HG03439 (cell line): Measurements from ENCODE around the gene IKZF2.

Source experiments
- ATAC-seq: cut with Tn5 transposase; IDR thresholded peaks from one replicate; pipeline ENCODE4 v1.9.1; 2021; ENCODE audit warnings: mild to moderate bottlenecking, moderate library complexity; ENCODE audit not compliant: unreplicated experiment

IKZF2 gene

DNA sequence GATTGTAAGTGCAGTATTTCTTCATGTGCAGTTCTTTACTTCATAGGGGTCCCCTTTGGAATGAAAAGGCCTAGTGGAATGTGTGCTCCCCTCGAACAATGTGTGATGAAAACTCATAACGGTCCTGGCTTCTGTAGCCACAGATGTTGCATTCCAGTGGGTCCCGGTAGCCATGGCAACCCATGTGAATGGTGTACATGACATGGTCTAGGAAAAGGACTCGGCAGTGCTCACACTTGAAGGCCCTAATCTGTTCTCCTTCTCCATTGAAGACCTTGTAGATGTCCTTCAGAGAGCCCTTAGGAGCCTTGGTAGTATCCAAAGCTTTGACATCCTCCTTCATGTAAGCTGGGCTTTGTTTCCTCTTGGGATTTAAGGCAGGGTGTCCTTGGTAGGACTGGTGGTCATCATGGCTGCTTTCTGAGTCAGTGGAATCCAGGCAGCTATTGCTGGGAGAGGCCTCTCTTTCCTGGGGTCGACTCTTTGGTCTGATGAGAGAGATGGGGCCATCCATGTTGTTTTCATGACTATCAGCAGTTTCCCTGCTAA, 144.0 kb downstream of the IKZF2 start:
- no peak for ATAC-seq

DNA sequence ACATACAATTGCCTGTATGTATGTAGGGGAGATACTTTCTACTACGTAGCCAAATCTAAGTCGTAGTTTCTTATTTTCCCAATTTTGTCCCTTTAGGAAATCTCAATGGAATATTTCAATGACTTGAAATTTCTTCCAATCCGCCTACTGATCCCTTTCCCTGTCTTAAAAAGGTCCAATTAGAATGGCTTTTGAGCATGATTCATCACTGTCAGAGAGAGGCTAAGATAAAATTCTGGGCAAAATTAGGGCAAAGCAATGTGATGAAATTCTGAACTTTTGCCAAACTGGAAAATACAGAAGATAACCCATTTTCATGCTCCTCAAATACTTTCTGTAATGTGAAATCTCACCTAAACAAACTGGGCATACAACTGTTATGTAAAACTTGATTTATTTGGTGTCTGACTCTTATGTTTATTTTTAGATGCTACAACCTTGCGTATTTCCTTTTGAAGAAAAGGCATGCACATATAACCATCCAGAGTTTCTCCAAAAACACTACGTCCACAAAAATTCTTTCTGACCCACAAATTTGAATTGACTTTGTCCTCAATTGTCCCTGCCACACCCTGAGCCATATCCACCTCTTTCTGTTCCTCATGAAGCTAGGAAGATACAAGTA, 147.1 kb downstream of the IKZF2 start:
- no peak for ATAC-seq

DNA sequence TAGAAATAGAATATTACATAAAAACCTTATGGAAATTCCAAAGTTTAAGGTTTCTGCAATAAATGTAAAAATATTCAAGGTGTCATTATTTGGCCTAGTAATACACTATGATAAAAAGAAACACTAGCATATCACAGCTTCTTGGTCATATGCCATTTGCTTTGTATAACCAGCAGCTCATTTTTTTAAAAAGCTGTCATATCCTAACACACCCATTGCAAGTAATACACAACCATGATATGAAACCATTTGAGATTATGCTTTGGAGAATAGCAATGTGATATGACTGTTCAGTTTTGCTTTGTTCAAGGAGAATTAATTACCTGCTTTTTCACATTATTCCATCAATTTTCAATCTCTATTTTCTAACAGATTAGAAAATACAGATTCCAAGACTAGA, 149.0 kb downstream of the IKZF2 start:
- ATAC-seq: peak; percentile 56

DNA sequence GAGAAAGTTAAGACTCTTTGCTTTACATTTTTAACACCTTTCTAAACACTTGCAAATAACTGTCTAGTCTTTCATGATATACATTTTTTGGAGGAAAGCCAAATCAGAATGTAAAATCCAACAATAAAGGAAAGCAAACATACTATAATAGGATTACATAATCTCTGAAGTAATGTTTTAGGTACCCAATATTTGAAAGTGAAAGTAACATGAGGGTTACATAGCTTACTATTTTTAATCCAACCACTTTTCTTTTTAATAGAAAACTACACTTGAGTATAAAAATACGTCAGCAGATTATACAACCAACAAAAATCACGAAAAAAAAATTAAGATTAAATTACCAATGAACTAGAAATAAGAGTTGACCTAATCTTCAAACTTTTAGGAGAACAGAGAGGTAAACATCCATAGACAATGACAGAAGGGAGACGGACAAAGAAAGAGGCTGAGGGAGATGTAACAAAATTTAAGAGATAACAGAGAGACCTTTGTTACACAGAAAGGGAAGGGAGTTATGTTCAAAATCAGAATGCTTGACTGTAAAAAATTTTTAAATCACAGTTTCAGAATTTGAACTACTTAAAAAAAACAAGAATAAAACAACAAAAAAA, 150.0 kb downstream of the IKZF2 start:
- no peak for ATAC-seq

DNA sequence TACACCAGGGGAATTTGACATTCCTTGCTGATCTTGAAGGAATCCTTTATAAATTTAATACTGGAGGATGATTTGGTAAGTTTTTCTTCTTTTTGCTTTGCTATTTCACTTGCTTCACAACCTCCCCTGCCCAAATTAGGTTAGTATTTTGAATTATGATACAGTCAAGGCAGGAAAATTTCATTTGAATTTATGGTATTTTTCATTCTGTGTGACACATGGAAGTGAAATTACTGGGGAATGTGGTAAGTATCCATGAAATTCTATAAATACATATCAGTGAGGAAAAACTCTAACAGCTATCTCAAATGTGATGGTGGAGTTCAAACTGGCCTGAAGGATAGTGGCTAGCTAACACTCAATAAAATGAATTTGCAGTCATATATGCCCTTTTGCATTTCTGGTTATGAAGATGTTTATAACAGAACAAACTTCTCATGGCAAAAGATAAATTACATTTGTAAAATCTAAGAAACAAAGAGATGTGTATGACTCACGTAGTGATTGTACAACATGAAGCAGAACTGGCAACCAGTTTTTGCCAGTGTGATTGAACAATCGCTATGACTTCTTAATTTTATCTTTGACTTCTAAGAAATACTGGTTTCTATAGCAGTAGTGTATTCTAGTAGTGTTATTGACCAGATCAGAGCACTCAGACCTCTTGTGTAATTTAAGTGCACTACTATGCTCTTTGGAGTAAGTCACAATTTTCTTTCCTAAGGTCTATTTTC, 152.6 kb downstream of the IKZF2 start:
- no peak for ATAC-seq

DNA sequence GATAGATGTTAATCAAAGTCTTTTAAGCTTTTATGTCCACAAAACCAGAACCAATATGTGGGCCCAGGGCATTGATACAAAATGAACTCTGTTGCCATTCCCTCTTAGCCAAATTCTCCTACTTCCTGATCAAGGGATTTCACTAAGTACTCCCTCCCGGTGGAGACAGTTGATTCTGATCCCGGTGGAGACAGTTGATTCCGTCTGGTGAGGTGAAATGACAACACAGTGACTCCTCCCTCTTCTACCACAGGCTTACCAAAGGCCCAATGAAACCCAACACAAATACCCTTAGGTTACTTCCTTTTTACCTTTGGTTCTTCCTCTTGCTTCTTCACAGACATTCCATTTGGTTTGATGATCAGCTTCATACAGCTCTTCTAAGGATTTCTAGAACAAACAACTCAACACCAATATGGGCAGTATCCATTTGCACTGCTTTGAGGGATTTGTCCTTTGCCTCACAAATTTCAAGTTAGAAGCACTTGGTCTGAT, 153.8 kb downstream of the IKZF2 start:
- ATAC-seq: no peak

DNA sequence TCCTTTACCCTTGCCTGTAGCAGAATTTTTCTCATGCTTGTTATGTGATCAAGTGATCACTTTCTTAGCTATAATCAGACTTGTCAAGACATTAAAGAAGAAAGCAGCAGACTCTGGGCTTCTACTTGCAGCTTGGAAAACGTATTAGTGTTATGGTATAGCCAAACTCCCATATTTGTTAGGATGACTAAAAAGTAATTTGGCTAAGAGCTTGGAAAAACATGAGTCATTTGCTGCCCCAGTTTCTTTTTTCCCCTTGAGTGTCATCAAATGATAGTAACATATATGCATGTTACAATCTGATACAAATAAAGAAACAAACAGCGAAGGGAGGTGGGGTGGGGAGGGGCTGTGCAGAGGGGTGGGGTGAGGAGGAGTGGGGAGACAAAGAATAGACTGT, 155.5 kb downstream of the IKZF2 start:
- no peak for ATAC-seq

DNA sequence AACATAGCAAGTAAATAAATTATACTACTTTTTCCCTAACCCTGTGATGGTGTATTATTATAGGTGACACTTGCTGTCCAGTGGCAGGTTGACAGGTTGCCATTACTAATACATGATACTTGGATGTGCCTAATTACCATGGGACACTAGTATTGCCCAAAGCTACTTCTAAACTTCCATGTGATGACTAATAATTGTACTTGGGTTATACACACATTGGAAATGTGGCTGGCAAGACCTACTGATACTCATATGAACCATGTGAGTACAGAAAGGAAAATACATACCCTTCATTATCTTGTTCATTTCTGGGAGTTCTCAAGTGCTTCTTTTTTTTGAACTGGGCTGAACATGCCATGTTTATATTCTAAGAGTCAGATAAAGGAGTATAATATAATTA, 156.4 kb downstream of the IKZF2 start:
- ATAC-seq: no peak

DNA sequence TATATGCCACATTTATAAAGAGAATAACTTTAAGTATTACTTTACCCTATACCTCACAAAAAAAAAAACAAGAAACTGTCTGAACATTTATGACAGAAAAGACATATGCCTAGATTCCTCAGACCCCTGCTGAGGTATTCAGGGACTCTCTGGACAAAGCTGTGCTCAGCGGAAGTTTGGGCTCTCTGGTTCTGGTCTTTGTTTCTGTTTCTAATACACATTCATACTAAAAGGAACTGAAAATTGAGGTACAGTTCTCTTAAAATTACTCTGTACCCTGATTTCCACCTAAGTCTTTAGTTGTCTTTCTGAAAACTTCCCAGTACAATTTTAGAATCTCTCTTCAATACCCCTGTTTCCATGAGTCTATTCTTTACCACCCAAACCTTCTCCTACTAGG, 160.3 kb downstream of the IKZF2 start:
- ATAC-seq: no peak

DNA sequence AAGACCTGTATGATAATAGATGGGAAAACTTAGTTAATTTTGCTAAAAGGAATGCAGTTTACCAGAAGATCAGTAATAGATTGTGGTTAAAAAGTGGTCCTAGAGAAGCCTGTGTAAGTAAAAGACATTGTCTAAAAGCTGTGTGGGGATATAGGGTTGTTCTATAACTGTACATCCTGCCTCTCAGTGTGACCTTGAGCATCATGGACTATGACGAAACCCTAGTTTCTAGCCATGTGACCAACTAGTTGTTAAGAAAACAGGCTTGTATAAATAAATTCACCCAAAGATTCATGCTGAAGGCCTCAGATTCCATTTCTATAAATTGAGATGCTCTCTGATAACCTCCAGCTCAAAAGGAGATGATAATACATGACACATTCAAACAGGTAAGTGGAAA, 160.7 kb downstream of the IKZF2 start:
- no peak for ATAC-seq

DNA sequence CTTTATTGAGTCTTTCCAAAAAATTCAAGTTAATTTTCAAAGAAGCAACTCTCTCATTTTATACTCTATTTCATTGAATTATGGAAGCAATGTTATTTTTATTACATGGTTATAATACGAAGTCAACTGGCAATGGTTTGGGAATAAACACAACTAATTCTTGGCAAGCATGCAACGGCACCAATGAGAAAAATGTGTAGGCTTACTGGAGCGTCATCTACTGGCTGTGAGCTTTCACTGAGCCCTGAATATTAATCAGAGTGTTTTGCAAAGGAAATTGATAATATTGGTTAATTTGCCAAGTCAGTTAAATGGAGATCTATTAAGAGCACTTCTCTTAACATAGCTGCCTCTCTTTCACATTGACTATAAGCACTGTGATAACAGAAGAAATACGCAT, 163.9 kb downstream of the IKZF2 start:
- no peak for ATAC-seq

DNA sequence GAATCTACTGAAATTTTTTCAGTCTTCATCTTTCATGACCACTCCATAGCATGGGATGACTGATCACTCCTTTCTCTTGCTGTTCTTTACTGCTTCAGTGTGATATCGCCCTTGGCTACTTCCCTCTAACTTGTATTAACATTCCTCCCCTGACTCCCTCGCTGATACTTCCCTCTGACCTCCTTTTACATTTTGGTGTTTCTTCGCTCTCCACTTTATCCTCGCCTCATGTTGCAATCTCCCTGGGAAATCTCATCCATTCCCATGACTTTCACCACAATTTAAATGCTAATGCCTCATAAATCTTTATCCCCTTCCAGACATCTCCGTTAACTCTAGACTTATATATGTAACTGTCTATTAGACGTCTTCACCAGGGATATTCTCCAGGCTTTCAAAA, 167.3 kb downstream of the IKZF2 start:
- ATAC-seq: no peak

DNA sequence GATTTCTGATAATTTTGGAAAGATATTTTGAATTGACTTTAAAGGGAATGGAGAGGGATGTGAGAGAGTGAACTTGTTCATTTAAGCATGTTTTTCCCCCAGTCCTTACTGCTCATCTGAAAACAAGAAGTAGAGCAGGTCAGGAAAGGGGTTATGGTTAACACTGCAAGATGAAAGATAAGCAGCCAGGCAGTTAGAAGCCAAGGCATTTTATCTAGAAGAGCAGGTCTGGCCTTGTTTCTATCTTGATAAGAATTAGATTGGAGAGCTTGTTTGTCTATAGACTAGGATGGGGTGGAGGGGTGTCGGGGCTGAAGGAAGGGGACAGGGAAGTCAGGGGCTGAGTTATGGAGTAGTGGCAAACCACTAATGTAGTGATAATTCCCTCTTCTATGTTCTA, 171.6 kb downstream of the IKZF2 start:
- no peak for ATAC-seq

DNA sequence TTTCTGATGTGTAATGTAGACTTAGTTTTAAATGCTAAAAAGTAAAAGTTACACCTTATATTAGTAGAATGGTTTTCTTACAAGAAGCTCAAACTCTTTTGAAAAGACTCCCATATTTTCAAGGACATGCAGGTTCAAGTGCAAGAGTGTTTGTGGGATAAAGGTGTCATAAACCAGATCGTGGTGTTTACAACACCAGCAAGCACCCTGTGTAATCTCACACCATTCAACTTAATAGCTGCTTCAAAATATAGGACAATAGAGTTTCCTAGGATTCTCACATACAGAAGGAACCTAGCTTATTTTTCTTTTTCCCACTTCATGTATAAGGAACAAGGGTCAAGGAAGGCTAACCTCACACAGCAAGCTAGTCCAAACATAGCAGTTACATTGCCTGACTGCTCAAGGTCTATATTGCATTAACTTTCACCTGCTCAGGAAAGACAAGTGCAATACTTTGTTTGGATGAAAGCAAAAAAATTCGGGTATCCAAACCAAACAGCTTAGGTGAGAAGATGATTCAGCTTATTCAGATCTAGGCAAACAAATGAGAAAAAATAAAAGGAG, 172.3 kb downstream of the IKZF2 start:
- no peak for ATAC-seq

DNA sequence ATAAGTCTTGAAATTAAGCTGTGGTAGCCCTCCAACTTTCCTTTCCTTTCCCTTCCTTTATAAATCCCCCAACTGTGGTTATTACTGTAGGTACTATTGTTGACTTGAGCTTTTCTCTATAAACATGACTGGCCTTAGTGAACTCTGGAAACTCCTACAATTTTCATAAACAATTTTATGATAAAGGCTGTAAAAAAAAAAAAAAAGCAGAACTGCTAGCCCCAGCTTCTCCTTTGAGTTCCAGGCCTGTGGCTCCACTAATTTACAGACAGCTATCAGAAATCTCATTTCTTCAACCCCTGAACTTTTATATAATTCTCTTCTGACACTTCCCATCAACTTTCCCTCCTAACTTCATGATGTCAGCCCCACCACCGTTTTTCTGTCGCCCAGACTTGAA, 174.3 kb downstream of the IKZF2 start:
- ATAC-seq: no peak

DNA sequence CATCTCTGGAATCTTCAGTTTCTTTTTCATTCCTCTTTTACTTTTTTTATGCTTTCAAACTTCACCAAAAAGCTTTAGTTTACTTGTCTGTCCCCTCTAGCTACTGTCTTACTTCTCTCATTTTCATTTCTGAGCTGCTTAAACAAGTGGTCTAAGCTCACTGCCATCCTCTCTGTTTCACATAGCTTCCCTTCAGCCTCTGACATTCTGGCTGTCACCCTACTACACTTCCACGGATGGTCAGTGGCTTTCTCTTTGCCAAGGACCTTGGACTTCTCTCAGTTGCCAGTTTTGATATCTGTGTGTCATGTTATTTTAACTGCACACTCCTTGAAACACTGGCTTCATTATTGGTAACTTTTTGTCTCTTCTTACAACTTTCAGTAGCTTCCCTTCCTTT, 176.1 kb downstream of the IKZF2 start:
- ATAC-seq: no peak

DNA sequence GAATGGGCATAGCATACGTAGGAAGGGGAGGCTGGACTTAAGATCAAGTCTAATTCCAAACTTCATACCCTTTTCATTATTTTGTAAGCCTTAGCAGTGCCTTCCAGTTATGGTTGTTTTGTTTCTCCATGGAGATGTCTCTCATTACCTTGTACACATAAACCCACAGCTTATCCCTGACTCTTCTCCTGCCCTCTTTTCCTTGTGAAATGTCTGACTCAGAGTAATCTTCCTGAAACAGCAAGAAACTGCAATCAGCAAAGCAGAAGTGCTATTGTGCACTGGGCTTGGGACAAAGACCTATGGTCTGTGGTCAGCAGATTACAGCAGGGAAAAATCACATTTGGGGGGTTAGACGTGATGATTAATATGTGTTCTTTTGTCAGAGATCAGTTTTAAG, 176.7 kb downstream of the IKZF2 start:
- ATAC-seq: no peak

DNA sequence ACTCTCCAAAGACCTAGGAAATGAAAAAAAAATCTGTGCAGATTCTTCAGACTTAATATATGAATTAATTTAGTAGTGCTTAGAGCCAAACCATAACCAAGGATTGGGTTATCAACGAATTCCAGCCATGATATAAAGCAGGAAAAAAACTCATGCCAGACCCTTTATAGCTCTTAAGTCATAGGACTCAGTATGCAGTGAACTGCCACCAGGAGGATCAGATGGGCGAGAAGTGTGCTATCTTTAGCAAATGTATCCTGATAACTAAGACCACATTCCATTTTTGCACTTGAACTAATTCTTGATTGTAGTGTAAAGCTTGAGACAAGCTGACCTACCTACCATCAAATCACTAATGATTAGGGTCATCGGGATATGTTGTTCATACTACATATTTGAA, 178.1 kb downstream of the IKZF2 start:
- ATAC-seq: no peak

DNA sequence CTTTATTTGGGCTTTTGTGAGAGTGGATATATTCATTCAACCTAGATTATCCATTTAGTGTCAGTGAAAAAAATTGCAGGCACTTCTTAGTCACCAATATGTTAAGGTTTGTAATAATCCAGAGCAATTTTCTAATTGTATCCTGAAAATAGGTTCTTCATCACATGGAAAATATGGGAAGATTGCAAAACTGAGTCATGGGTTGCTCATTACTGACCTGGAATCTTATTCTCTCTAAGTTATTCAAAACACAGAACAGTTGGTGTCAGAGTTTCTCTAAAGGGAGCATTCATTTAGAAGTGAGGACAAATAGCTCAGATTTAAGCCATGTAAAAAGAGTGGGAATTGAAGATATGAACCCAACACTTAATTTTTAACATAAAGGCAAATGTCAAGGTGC, 181.3 kb downstream of the IKZF2 start:
- no peak for ATAC-seq

DNA sequence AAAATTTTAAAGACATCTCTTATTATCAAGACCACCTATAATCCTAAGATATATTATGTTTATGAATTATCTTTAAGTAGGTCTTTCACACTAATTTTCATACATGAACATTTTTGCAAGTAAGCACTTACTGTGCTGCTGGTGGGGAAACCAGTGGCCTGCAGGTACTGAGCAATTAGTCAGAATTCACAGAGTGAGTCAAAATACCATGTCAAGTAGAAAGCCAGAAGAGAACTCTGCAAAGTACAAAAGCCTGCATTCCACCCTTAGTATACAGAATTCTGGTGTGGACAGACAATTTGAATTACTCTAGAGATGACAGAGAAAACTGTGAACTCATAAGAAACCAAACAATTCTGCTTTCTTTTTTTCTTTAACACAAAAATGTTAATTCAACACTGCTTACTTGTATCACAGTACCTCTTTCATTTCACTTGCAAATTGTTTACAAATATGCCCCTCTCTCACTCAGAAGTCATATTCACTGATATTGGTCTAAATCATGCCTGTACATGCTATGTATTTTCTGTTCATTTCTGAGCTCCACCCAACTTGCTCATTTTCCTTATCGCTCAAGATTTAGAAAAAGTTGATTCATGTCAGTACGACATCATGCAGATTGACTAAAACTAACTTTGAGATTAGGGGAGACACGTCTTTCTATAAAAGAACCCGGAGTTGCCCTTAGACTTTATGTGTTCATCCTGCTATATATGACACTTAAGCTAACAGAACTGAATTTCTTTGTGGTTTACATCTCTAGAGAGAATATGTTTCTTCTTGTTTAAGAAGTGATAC, 182.9 kb downstream of the IKZF2 start:
- no peak for ATAC-seq

DNA sequence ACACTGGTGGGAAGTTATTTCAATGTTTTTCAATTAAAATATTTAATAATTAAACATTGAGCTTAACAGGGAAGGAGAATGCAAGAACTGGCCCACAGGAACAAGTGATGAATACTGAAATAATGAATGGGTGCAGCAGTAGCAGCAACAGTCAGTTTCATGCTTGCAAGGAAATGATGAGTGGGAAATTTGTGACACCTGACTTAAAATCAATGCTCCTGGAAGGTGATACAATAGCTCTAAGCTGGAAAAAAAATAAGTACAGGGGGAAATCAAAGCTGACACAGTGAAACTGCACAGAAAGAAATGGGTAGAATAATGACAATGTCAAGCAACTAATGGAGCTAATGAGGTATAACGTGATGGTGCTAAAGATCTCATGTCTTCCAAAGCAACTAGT, 184.5 kb downstream of the IKZF2 start:
- ATAC-seq: no peak
